Measurements from ENCODE around the gene BCL2A1. TPM values are rescaled to one million over a fixed set of nuclear protein-coding genes. Genes with fewer than 3 reads are reported as not detected.

Gene BCL2A1
- total and polyA plus RNA-seq, 10 of the 15 experiments (the other 5 are each of a cell fraction or from before 2014, with no cell fraction given), result 181 to 570 (median 321) TPM

GRCh38 chr15:79990280-79990996, 19.4 kb upstream of the BCL2A1 start (continued):
- no peak for TF ChIP-seq KAT2A (conservative IDR thresholded peaks at IDR 0.05; ENCODE audit: control insufficient read depth, low read depth, low read length)
- TF ChIP-seq NFXL1 (IDR thresholded peaks at IDR 0.05; ENCODE audit: borderline replicate concordance), result no peak
- no peak for TF ChIP-seq CUX1 (IDR thresholded peaks at IDR 0.05; ENCODE audit: insufficient replicate concordance, low read depth, low read length)
- no peak for TF ChIP-seq ZSCAN29 (IDR thresholded peaks at IDR 0.05)
- no peak for TF ChIP-seq MLLT1 (IDR thresholded peaks at IDR 0.05)
- no peak for TF ChIP-seq IRF5 (IDR thresholded peaks at IDR 0.05; ENCODE audit: borderline replicate concordance)
- no peak for TF ChIP-seq SMC3 (IDR thresholded peaks at IDR 0.05; ENCODE audit: borderline replicate concordance, low read length)
- TF ChIP-seq SMARCA5 (IDR thresholded peaks at IDR 0.05), result no peak
- TF ChIP-seq ETV6 (conservative IDR thresholded peaks at IDR 0.05 in 1 of 2, IDR thresholded peaks at IDR 0.05 in 1 of 2; ENCODE audit: borderline replicate concordance in 1 of 2, low read depth in 1 of 2), result 0 out of 4 replicates have a peak, but pooled peaks of 1 of the 2 experiments have one; percentile 11
- no peak for TF ChIP-seq TCF12 (IDR thresholded peaks at IDR 0.05; ENCODE audit: low read depth, low read length)
- TF ChIP-seq BACH1 (IDR thresholded peaks at IDR 0.05; ENCODE audit: borderline replicate concordance), result no peak
- TF ChIP-seq MXI1 (IDR thresholded peaks at IDR 0.05; ENCODE audit: low read depth, low read length), result no peak
- TF ChIP-seq TARDBP (IDR thresholded peaks at IDR 0.05; ENCODE audit: borderline replicate concordance), result no peak
- TF ChIP-seq GATAD2B (conservative IDR thresholded peaks at IDR 0.05; ENCODE audit: low read depth), result no peak
- no peak for TF ChIP-seq PAX5 (IDR thresholded peaks at IDR 0.05; ENCODE audit: borderline replicate concordance, low read depth, low read length)
- no peak for TF ChIP-seq TBL1XR1 (IDR thresholded peaks at IDR 0.05; ENCODE audit: low read depth, low read length)
- no peak for TF ChIP-seq MYB (IDR thresholded peaks at IDR 0.05; ENCODE audit: borderline replicate concordance, low read depth, low read length)
- TF ChIP-seq ZNF384 (IDR thresholded peaks at IDR 0.05; ENCODE audit: borderline replicate concordance, low read depth, low read length), result no peak
- no peak for TF ChIP-seq SRF (IDR thresholded peaks at IDR 0.05; ENCODE audit: low read depth in 2 of 2, low read length in 2 of 2)
- no peak for TF ChIP-seq CEBPB (IDR thresholded peaks at IDR 0.05; ENCODE audit: borderline replicate concordance in 1 of 2, low read depth in 2 of 2, low read length in 2 of 2)
- TF ChIP-seq HCFC1 (IDR thresholded peaks at IDR 0.05; ENCODE audit: low read length), result no peak

All from GM12878 (cell line).